GM19324 (cell line): ENCODE measurements around the gene PIK3R6.
"Not testable (repeated sequence)": the region's sequence is repeated elsewhere in the genome, so short reads cannot be mapped to it uniquely, and the experiment has no call there.

Experiments
- ATAC-seq: cut with Tn5 transposase; IDR thresholded peaks from one replicate; pipeline ENCODE4 v1.9.1; 2021; ENCODE audit warnings: mild to moderate bottlenecking, moderate library complexity; ENCODE audit not compliant: unreplicated experiment, low FRiP score

The PIK3R6 gene

DNA sequence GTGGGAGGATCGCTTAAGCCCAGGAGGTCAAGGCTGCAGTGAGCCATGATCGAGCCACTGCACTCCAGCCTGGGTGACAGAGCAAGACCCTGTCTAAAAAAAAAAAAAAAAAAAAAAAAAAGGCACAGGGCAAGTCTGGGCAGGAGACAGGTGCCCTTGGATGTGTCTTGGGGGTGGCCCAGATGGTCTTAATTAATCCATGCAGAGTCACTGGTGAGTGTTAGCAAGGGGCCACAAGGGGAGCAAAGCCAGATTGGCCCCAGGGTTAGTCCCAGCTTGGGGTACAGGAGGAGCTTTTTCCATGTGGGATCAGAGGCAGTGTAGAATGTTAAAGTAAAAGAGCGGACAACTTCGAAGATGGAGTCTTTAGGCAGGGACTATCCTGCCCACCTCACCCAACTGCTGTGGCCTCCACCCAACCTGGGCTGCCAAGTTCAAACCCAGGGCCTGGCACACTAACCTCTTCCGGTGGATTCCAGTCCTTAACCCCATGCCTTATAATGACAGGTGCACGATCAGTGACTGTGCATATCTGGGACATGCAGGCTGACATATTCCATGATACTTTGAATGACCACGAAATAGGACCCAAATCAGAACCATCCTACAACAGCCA lies 36.1 kb downstream of the PIK3R6 start:
- no peak for ATAC-seq

DNA sequence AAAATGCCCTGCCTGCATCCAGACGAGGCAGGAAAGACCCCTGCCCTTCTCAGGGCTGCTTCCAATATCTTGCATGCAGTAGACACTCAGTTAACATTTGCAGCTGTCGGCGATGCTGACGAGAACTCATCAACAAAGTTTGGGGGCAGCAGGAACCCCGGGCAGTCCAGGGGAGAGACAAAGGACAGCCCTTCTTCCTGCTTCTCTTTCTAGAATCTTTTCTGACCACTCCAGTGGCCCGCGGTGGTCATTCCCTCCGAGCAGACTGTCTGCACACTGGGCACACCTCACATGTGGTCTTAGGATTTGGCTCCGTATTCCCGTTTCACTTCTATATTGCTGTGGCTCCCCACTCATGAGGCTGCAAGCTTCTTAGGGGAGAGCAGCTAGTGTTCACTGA lies 37.3 kb downstream of the PIK3R6 start:
- no peak for ATAC-seq

GRCh38 chr17:8829036-8829941 lies 38.2 kb downstream of the PIK3R6 start:
- no peak for ATAC-seq

GRCh38 chr17:8828517-8828875 lies 39.0 kb downstream of the PIK3R6 start:
- no peak for ATAC-seq

DNA sequence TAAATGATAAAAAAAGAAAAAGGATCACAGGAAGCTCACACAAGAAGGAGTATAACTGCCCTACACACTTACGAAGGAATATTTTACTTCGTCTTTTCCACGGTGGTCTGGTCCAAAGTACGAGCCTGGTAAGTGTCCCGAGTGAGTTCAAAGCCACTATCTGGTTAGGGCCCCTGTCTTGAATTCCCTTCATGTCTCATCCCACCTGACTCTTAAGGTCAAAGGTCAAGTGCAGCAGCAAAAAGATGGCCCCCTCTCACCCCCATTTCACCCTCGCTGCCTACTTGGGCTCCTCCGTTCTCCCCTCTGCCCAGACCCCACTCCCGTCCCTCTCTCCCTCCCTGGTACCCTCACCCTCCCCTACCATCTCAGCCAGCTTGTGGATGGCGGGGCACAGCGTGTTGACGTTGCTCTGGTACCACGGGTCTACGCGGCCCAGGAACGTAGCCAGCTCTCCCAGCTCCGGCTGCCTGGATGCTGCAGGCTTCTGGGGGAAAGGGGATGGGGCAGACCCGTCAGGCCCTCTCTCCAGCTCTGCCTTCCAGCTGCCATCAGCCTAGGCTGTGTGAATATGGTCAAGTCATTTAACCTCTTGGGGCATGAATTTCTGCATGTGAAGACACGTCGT lies 40.6 kb downstream of the PIK3R6 start:
- ATAC-seq, result no peak

DNA sequence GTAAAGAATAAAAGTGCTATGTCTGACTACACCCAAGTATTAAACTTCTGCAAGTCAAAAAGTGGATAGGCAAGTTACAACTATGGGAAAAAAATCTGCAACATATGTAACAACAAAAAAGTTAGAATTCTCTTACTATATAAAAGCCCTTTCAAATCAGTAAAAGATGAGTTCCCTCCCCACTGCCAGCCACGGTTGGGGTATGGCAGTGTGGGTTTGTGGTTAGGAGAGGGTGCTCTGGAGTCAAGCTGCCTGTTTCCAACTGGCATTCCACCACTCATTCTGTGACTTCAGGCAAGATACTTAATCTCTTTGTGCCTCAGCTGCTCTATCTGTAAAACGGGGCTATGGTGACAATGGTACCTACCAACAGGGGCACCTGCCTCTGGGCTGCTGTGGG lies 41.7 kb downstream of the PIK3R6 start:
- ATAC-seq, result no peak

DNA sequence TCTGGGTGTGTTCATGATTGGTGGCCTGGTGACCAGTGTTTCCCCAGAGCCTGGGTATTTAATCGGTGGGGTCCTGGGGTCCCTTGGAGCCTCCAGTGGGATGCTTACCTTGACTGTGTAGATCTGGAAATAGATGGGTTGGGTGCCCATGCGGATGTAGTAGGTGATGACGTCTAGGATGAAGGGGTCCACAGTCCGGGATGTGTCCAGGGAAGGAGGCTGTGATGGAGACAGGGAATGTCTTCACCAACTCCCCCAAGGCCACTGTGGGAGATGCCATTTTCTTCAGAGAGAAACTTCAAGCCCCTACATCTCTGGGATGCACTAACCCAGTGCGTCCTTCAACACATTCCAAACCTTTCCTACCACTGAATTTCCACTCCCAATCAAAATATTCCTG lies 44.2 kb downstream of the PIK3R6 start:
- ATAC-seq, result no peak

- ATAC-seq, result no peak
Measured at GRCh38 chr17:8822401-8823035, 45.0 kb downstream of the PIK3R6 start.

DNA sequence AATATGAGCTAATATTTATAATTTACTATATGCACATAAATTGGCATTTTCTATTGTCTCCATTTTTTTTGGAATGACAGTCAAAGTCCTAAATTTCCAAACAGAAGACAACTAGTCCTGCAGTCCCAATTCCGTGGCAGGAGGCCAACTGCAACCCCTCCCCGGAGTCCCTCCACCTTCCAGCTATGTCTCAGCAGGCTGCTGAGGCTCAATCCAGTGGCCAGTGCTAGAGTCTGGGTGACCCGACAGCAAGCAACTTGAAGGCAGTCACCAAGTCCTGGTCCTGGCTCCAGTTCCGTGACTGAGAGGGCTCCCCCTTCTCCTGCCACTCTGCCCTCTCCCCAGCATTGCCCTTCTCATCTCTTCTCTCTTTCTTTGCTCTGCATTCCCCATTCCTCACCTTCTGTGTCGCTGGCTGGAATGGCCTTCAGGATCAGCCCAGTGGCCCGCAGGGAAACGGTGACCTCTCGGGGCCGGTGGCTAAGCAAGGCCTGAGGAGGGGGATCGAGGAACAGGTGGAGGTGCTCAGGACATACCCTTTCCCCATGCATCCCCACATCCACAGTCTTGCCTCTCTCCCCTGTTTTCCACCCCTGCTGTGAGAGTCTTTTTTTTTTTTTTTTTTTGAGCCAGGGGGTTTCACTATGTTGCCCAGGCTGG lies 45.9 kb downstream of the PIK3R6 start:
- no peak for ATAC-seq

DNA sequence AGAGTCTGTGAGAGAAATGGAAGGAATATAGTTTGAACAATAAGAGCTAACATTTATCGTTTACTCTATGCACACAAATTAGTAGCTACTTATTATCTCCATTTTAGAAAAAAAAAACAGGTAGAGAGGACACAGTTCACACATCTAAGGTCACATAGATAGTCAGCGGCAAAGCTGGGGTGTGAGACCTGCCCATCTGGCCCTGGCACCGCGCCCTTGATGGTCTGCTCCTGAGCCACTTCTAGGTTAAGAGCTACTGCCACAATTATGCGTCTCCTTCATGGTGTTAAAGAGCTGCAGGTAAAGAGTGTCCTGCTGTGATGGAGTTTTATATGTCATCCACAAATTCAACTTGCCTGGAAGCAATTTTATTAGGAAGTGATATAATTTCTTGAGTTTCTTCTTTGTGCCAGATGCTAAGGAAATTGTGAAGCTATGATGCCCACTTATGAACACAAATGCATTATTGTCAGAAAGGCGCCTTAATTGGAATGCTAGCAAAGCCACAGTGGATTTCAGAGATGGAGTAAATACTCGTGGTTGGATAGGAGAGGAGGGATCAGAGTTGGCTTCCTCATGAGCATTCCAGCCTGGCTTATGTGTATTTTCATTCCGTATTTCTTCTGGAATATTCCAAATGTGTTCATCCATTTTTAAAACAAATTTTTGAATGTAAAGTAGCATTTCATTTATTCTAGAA lies 47.0 kb downstream of the PIK3R6 start:
- no peak for ATAC-seq

- ATAC-seq, result no peak
Measured at GRCh38 chr17:8818654-8819330, 48.7 kb downstream of the PIK3R6 start.

DNA sequence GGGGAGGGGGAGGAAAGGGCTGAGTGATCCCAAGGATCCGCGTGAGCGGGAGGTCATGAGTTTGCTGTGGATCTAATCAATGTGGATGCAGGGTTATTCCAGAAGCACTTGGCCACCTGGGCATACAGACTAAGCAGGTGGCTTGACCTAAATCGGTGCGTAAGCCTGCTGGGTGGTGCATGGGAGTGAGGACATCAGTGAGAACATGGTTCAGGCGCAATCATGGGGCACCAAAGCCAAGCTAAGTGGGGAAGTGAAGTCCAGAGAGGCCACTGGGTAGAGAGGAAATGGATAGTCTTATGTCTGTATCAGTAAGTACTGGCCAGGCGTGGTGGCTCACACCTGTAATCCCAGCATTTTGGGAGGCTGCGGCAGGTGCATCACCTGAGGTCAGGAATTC lies 49.4 kb downstream of the PIK3R6 start:
- no peak for ATAC-seq

GRCh38 chr17:8806926-8807550 lies 60.4 kb downstream of the PIK3R6 start:
- ATAC-seq, result peak; percentile 78

GRCh38 chr17:8806253-8806925 lies 61.1 kb downstream of the PIK3R6 start:
- peak; percentile 10 for ATAC-seq

- not testable (repeated sequence) for ATAC-seq
Measured at GRCh38 chr17:8805396-8805795, 62.1 kb downstream of the PIK3R6 start.

- no peak for ATAC-seq
Measured at GRCh38 chr17:8803531-8804420, 63.7 kb downstream of the PIK3R6 start.

DNA sequence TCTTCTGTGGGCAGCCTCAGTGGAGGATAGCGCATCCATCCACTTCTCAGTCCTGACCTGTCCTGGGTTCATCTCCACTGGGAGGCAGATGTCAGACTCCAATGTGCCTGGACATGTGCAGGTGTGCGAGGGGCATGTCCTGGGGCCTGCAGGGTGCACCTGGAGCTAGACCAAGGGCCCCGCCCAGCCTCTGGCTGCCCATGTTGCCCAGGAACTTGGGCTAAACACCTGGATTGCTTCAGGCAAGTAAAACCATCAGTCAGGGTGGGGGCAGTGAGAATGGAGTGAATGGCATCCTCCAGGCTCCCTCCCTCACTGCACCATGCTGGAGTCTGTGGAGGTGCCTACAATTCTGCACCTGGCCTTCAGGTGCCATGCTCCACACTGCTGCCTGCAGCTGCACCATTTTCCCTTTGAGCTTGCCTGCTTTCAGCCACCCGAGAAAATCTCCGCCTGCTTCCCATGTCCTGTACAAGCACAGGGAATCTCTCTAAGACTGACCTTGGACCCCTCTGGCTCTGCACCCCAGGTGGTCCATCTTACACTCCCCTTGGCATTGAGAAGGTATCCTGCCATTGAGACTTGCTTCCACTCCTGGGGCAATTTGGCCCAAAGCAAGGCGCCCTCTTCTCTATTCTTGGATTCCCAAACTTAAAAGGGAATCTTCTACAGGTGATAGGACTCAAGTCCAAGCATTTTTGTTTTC lies 66.2 kb downstream of the PIK3R6 start:
- ATAC-seq, result no peak
